ENCODE measurements around the gene FCER1G. TPM values are rescaled to one million over a fixed set of nuclear protein-coding genes. Genes with fewer than 3 reads are reported as not detected.

FCER1G gene
- total RNA-seq, 2 donors from 2014 or later = 27.0 to 42.0 TPM

DNA sequence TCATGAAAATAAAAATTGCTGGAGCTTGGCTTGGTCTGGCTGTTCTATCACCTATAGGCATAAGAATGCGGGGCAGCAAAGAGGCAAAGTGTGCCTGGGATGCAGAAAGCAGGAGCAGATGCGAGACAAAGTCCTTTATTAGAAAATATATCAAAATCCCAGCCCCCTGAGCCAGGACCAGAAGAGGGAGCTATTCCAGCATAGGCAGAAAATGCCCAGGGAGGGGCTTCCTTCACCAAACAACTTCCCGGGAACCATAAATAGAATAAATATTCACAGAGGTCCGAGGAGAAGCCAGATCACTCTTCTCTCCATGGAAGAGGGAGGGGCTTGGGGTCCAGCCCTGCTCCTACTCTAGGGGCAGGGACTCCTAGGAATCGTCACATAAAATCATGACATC, 43.9 kb upstream of the FCER1G start:
- 53 to 58% methylated on average over 5 of the region's 5 CpGs for WGBS, 2 donors
- H3K27ac ChIP-seq = peak overlapping the region in 1 of 4 donors; percentile 39
- intact Hi-C loops (cut with DNase I) = no loop called here
- DNase-seq (no peak), ATAC-seq (no peak)
- H3K36me3 ChIP-seq (replicated peaks in 1 of 2; ENCODE audit: insufficient read depth in 1 of 2, low read depth in 2 of 2) = peaks cover 12 to 24% of the 10 kb centered on the region in 2 donors
- no peaks in the 10 kb centered on the region for H3K27me3 ChIP-seq
- H3K9me3 ChIP-seq = no peaks in the 10 kb centered on the region
- peaks cover 39% of the 10 kb centered on the region for H3K4me1 ChIP-seq
- TF ChIP-seq POLR2A (IDR thresholded peaks at IDR 0.05) = no peak
- TF ChIP-seq, protein P1, sequence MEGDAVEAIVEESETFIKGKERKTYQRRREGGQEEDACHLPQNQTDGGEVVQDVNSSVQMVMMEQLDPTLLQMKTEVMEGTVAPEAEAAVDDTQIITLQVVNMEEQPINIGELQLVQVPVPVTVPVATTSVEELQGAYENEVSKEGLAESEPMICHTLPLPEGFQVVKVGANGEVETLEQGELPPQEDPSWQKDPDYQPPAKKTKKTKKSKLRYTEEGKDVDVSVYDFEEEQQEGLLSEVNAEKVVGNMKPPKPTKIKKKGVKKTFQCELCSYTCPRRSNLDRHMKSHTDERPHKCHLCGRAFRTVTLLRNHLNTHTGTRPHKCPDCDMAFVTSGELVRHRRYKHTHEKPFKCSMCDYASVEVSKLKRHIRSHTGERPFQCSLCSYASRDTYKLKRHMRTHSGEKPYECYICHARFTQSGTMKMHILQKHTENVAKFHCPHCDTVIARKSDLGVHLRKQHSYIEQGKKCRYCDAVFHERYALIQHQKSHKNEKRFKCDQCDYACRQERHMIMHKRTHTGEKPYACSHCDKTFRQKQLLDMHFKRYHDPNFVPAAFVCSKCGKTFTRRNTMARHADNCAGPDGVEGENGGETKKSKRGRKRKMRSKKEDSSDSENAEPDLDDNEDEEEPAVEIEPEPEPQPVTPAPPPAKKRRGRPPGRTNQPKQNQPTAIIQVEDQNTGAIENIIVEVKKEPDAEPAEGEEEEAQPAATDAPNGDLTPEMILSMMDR (IDR thresholded peaks at IDR 0.05) = no peak
- H3K4me3 ChIP-seq = no peak overlapping the region

DNA sequence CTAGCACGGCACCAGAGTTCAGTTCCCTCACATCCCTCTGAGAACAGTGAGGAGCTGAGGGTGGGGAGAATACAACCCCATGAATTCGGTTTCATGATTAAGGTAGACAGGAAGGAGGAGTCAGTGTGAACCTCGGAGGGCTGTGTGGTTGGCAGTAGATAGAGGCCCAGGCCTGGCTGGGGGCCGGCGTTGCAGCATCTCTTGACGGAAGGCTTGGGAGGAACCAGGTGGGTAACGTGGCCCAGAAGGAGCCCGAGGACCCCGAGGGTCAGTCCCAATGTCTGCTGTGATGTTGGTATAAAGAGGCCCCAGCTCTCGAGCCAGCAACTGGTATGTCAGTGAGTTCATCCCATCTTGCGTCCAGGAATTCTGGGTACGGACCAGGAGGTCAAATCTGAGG, 43.4 kb upstream of the FCER1G start:
- no peak for TF ChIP-seq POLR2A (IDR thresholded peaks at IDR 0.05)
- TF ChIP-seq, protein P1 (IDR thresholded peaks at IDR 0.05) = no peak
- H3K9me3 ChIP-seq = no peaks in the 10 kb centered on the region
- WGBS, 2 donors = 81 to 84% methylated on average over 12 of the region's 12 CpGs
- no peaks in the 10 kb centered on the region for H3K27me3 ChIP-seq
- peaks cover 44% of the 10 kb centered on the region for H3K4me1 ChIP-seq
- no peak overlapping the region for H3K4me3 ChIP-seq
- DNase-seq (no peak), ATAC-seq (no peak)
- H3K27ac ChIP-seq = peak overlapping the region in 1 of 4 donors; percentile 39
- peaks cover 12 to 24% of the 10 kb centered on the region in 2 donors for H3K36me3 ChIP-seq (replicated peaks in 1 of 2; ENCODE audit: insufficient read depth in 1 of 2, low read depth in 2 of 2)
- intact Hi-C loops (cut with DNase I) = no loop called here

DNA sequence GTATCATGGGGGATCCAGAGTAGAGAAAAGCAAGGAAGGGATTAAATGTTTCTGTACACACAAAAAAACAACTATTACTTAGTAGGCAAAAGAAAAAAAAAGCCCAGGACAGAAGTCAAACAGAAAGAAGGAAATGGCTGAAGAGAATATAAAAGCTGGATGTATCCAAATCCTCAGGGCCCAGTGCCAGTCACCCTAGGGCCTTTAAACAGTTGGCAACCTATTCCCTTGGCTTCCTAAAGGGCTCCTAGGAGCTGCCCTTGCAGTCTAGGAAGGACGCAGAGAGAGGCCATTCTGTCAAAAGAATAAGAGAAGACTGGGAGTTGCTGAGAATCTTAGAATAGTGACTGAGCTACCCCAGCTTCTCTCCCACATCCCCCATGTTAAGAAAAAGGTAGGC, 42.7 kb upstream of the FCER1G start:
- H3K4me1 ChIP-seq = peaks cover 39% of the 10 kb centered on the region

DNA sequence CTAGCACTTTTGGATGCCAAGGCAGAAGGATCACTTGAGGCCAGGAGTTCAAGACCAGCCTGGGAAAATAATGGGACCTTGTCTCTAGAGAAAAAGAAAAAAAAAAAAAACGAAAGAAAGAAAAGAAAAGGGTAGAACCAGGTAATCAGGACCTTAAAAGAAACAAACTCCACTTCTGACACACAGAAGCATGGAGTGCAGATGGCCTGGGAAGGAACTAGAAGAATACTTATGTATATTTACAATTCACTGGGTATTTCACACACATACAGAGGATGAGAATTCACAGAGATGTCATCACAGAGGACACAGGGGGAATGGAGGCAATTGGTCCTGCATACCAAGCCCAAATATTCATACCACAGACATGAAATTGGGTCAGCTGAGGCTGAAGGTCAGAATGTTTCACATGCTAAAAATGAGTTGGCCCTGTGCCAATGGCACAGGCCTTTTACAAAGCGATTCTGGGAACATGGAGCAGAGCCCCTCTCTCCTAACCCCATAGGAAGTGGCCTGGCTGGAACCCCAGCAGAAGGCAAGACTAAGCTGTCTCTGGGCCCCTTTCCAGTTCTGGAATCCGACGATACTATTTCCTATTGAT, 42.2 kb upstream of the FCER1G start:
- H3K9me3 ChIP-seq = no peaks in the 10 kb centered on the region
- 12 to 25% methylated on average over 4 of the region's 4 CpGs for WGBS, 2 donors
- no peak overlapping the region for H3K4me3 ChIP-seq
- DNase-seq (peak; percentile 39 to 70 (median 56)), ATAC-seq (no peak)
- peaks cover 12 to 24% of the 10 kb centered on the region in 2 donors for H3K36me3 ChIP-seq (replicated peaks in 1 of 2; ENCODE audit: insufficient read depth in 1 of 2, low read depth in 2 of 2)
- H3K27ac ChIP-seq = peak overlapping the region in 2 of 4 donors; percentile 12 to 39
- intact Hi-C loops (cut with DNase I) = no loop called here
- TF ChIP-seq POLR2A (IDR thresholded peaks at IDR 0.05) = no peak
- TF ChIP-seq, protein P1 (IDR thresholded peaks at IDR 0.05) = no peak
- H3K4me1 ChIP-seq = peaks cover 35% of the 10 kb centered on the region
- no peaks in the 10 kb centered on the region for H3K27me3 ChIP-seq

More for the DNA sequence above, 42.7 kb upstream of the FCER1G start:
- TF ChIP-seq POLR2A (IDR thresholded peaks at IDR 0.05) = no peak
- TF ChIP-seq, protein P1 (IDR thresholded peaks at IDR 0.05) = no peak
- Histone ChIP-seq H3K27ac (peak overlapping the region in 2 of 4 donors; percentile 12 to 39), H3K9me3 (no peaks in the 10 kb centered on the region), H3K27me3 (no peaks in the 10 kb centered on the region), H3K4me3 (no peak overlapping the region), H3K36me3 (replicated peaks in 1 of 2; ENCODE audit: insufficient read depth in 1 of 2, low read depth in 2 of 2) (peaks cover 12 to 24% of the 10 kb centered on the region in 2 donors)
- intact Hi-C loops (cut with DNase I) = no loop called here
- ATAC-seq (no peak), DNase-seq (no peak)
- 88 to 100% methylated on average over 1 of the region's 1 CpG for WGBS, 2 donors

DNA sequence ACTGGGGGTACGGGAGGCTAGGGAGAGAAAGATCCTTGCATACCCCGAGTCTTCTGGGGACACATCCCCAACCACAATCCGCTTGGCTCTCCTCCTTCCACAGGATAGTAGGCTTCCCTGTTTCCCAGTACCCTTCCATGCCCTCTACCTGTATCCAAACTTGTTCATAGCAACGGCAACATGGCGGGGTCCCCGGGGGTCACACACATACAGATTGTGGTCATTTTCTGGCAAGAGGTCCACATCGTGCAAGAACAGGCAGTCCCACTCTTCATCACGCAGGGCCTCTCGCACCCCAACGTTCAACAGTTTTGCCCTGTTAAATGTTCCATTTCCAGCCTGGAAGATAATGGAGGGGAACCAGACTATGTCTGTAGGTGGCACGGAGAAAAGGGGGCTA, 41.4 kb upstream of the FCER1G start:
- H3K9me3 ChIP-seq = no peaks in the 10 kb centered on the region
- no peaks in the 10 kb centered on the region for H3K27me3 ChIP-seq
- peaks cover 12 to 24% of the 10 kb centered on the region in 2 donors for H3K36me3 ChIP-seq (replicated peaks in 1 of 2; ENCODE audit: insufficient read depth in 1 of 2, low read depth in 2 of 2)
- intact Hi-C loops (cut with DNase I) = no loop called here
- peak overlapping the region in 1 of 4 donors; percentile 39 for H3K27ac ChIP-seq
- H3K4me1 ChIP-seq = peaks cover 41% of the 10 kb centered on the region
- no peak overlapping the region for H3K4me3 ChIP-seq
- DNase-seq (no peak), ATAC-seq (no peak)
- WGBS, 2 donors = 86 to 92% methylated on average over 11 of the region's 11 CpGs
- TF ChIP-seq POLR2A (IDR thresholded peaks at IDR 0.05) = no peak
- TF ChIP-seq, protein P1 (IDR thresholded peaks at IDR 0.05) = no peak

Data from body of pancreas (tissue), 4 donors.